Kidney epithelial cell (primary cell): Measurements from ENCODE around the gene SIGLECL1. TPM values are rescaled to one million over a fixed set of nuclear protein-coding genes. Genes with fewer than 3 reads are reported as not detected.

Experiments
- DNase-seq: peaks from one replicate; pipeline ENCODE4 v3.0.0-alpha.2; 2010; ENCODE audit warnings: low read depth
- H3K27me3 ChIP-seq: 2 replicates; pipeline ENCODE4 v1.6.0; 2011; ENCODE audit warnings: low read length; ENCODE audit not compliant: control insufficient read depth, insufficient read depth
- H3K36me3 ChIP-seq: 2 replicates; pipeline ENCODE4 v1.5.1; 2011; ENCODE audit warnings: low read length; ENCODE audit not compliant: control insufficient read depth, insufficient read depth
- H3K4me3 ChIP-seq: 2 replicates; pipeline ENCODE4 v1.5.1; 2011; ENCODE audit warnings: low read depth, mild to moderate bottlenecking, control low read depth, low read length
- CTCF ChIP-seq: IDR thresholded peaks from 2 replicates; pipeline ENCODE4 v1.5.1; 2011; ENCODE audit warnings: mild to moderate bottlenecking, moderate library complexity, low read length, control low read depth, inconsistent platforms; ENCODE audit not compliant: insufficient read depth, poor library complexity, severe bottlenecking
- total RNA-seq: library from RNA; depleted of rRNA; stranded (reverse); fragments of >200 nt; gene quantifications from 2 replicates; pipeline ENCODE4 v1.2.3, GENCODE V29; 2015

The SIGLECL1 gene
- total RNA-seq, 1 donor from 2014 or later = 0.79 TPM

GRCh38 chr19:51289635-51290034 lies 38.8 kb downstream of the SIGLECL1 start:
- no peak for DNase-seq
- no peak for TF ChIP-seq CTCF
- H3K27me3 ChIP-seq = no peaks in the 10 kb centered on the region
- no peaks in the 10 kb centered on the region for H3K36me3 ChIP-seq
- H3K4me3 ChIP-seq = no peak overlapping the region

- H3K4me3 ChIP-seq = no peak overlapping the region
- no peak for DNase-seq
- H3K36me3 ChIP-seq = no peaks in the 10 kb centered on the region
- H3K27me3 ChIP-seq = peaks cover 13% of the 10 kb centered on the region
- TF ChIP-seq CTCF = no peak
Observed at GRCh38 chr19:51292971-51293370, 42.1 kb downstream of the SIGLECL1 start.

GRCh38 chr19:51293571-51294210 lies 42.8 kb downstream of the SIGLECL1 start:
- no peak for DNase-seq
- H3K27me3 ChIP-seq = peaks cover 13% of the 10 kb centered on the region
- H3K36me3 ChIP-seq = no peaks in the 10 kb centered on the region
- no peak overlapping the region for H3K4me3 ChIP-seq
- TF ChIP-seq CTCF = no peak

GRCh38 chr19:51294211-51294976 lies 43.5 kb downstream of the SIGLECL1 start:
- DNase-seq = no peak
- peaks cover 13% of the 10 kb centered on the region for H3K27me3 ChIP-seq
- no peaks in the 10 kb centered on the region for H3K36me3 ChIP-seq
- no peak for TF ChIP-seq CTCF
- H3K4me3 ChIP-seq = no peak overlapping the region

GRCh38 chr19:51294977-51295375 lies 44.1 kb downstream of the SIGLECL1 start:
- no peak for DNase-seq
- H3K27me3 ChIP-seq = peaks cover 13% of the 10 kb centered on the region
- no peak overlapping the region for H3K4me3 ChIP-seq
- TF ChIP-seq CTCF = no peak
- H3K36me3 ChIP-seq = no peaks in the 10 kb centered on the region
